Right lobe of liver (tissue), 4 donors: ENCODE measurements around the gene TMEM255B.

Experiments
- POLR2A ChIP-seq: fragments of 450-650 bp; IDR thresholded peaks from one replicate; pipeline ENCODE4 v1.6.1; 2017; ENCODE audit warnings: antibody characterized with exemption, mild to moderate bottlenecking
- TF ChIP-seq, protein P1 (sequence below), 4 donors: fragments of 200-600 bp in 3 of 4; fragments of 450-650 bp in 1 of 4; IDR thresholded peaks; one replicate each; pipeline versions ENCODE4 v1.5.1 to v1.8.0; 2016 to 2022; ENCODE audit warnings: antibody characterized with exemption in 4 of 4, mild to moderate bottlenecking in 2 of 4
- donor health status: DM: no; HTN: no; CAD: no.
- donor health status: DM: no; HTN: no; CAD: no.
- donor health status: DM: no; HTN: yes; CAD: no.

DNA sequence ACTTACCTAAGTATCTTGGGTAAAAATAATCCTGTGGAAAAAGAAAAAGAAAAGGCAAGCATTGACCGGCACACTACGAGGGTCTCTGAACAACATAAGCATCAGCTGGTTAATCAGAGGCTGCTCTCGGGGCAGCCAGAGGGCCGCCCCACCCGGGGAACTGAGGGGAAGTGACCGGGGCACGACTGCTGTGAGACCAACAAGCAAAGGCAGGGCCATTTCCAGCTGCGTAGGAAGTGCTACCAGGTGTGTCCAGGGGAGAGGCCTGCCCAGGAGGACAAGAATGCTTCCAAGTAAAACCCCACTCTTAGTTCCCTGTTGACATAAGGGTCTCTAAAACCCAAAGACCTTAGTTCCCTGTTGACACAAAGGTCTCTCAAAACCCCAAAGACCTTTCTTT, 89.0 kb downstream of the TMEM255B start:
- TF ChIP-seq POLR2A: no peak
- TF ChIP-seq, protein P1, sequence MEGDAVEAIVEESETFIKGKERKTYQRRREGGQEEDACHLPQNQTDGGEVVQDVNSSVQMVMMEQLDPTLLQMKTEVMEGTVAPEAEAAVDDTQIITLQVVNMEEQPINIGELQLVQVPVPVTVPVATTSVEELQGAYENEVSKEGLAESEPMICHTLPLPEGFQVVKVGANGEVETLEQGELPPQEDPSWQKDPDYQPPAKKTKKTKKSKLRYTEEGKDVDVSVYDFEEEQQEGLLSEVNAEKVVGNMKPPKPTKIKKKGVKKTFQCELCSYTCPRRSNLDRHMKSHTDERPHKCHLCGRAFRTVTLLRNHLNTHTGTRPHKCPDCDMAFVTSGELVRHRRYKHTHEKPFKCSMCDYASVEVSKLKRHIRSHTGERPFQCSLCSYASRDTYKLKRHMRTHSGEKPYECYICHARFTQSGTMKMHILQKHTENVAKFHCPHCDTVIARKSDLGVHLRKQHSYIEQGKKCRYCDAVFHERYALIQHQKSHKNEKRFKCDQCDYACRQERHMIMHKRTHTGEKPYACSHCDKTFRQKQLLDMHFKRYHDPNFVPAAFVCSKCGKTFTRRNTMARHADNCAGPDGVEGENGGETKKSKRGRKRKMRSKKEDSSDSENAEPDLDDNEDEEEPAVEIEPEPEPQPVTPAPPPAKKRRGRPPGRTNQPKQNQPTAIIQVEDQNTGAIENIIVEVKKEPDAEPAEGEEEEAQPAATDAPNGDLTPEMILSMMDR (IDR thresholded peaks at IDR 0.05): no peak
